Uterus (tissue), 4 donors: ENCODE results near the gene TMEM187. TPM values are rescaled to one million over a fixed set of nuclear protein-coding genes. Genes with fewer than 3 reads are reported as not detected.

Experiments
- DNase-seq, 2 donors: peaks; one replicate each; pipeline ENCODE4 v3.0.0-alpha.2; 2019 to 2020
- H3K27ac ChIP-seq, 2 donors: fragments of 200-600 bp; sonication (generic); 1 replicate in 1 of 2; 2 replicates in 1 of 2; pipeline ENCODE4 v1.5.1; 2016 to 2018
- H3K27me3 ChIP-seq, 2 donors: fragments of 200-600 bp; sonication (generic); one replicate each; pipeline ENCODE4 v1.5.1; 2018 to 2019; ENCODE audit warnings: control low read depth in 1 of 2
- H3K36me3 ChIP-seq, 2 donors: fragments of 200-600 bp; sonication (generic); one replicate each; pipeline ENCODE4 v1.5.1; 2019; ENCODE audit warnings: control low read depth in 1 of 2
- H3K4me1 ChIP-seq, 2 donors: fragments of 200-600 bp; sonication (generic); one replicate each; pipeline ENCODE4 v1.5.1; 2018 to 2019; ENCODE audit warnings: control low read depth in 1 of 2
- H3K4me3 ChIP-seq, 2 donors: fragments of 200-600 bp; sonication (generic); 1 replicate in 1 of 2; 2 replicates in 1 of 2; pipeline ENCODE4 v1.5.1; 2018 to 2019; ENCODE audit warnings: mild to moderate bottlenecking in 1 of 2
- H3K9me3 ChIP-seq, 2 donors: fragments of 200-600 bp; sonication (generic); one replicate each; pipeline ENCODE4 v1.5.1; 2019; ENCODE audit warnings: control low read depth in 1 of 2
- POLR2A ChIP-seq, 2 donors: fragments of 450-650 bp; IDR thresholded peaks; one replicate each; pipeline ENCODE4 v1.6.1; 2016; ENCODE audit warnings: antibody characterized with exemption in 2 of 2, mild to moderate bottlenecking in 1 of 2, moderate library complexity in 1 of 2
- intact Hi-C: fragments of 100-400 bp; cut with DNase I; formaldehyde crosslinking; loops from one replicate; pipeline ENCODE4 v1.15.1; 2023; ENCODE audit warnings: low total_unique reads
- microRNA counts, 2 donors: library from miRNA; unstranded; fragments of <30 nt; microRNA quantifications; one replicate each; lab custom pipeline; 2016 to 2017
- microRNA-seq: library from miRNA; unstranded; fragments of <30 nt; microRNA quantifications from one replicate; pipeline ENCODE4, GENCODE V29; 2016; ENCODE audit warnings: borderline microRNAs expressed, borderline replicate concordance
- small RNA-seq: library from RNA; depleted of rRNA; stranded (forward); fragments of <200 nt; gene quantifications from one replicate; pipeline ENCODE3, GENCODE V24; 2016
- total RNA-seq, 4 donors: library from RNA; depleted of rRNA in 3 of 4; stranded (reverse); fragments of >200 nt in 3 of 4; gene quantifications; one replicate each; pipeline versions ENCODE4 v1.1.0 to v1.2.4, GENCODE V29; 2014 to 2023
- TF ChIP-seq, protein P1 (sequence below), 4 experiments: fragments of 200-600 bp in 2 of 4; fragments of 450-650 bp in 2 of 4; sonication (generic) in 2 of 4; IDR thresholded peaks; one replicate each; pipeline ENCODE4 v1.5.1; 2016 to 2019; ENCODE audit warnings: antibody characterized with exemption in 4 of 4, mild to moderate bottlenecking in 2 of 4, moderate library complexity in 1 of 4
- donor health status: DM: yes; HTN: yes; CAD: no.

TMEM187 gene
- total RNA-seq, 4 donors from 2014 or later = 2.5 to 9.6 (median 6.2) TPM; not detected in 1

DNA sequence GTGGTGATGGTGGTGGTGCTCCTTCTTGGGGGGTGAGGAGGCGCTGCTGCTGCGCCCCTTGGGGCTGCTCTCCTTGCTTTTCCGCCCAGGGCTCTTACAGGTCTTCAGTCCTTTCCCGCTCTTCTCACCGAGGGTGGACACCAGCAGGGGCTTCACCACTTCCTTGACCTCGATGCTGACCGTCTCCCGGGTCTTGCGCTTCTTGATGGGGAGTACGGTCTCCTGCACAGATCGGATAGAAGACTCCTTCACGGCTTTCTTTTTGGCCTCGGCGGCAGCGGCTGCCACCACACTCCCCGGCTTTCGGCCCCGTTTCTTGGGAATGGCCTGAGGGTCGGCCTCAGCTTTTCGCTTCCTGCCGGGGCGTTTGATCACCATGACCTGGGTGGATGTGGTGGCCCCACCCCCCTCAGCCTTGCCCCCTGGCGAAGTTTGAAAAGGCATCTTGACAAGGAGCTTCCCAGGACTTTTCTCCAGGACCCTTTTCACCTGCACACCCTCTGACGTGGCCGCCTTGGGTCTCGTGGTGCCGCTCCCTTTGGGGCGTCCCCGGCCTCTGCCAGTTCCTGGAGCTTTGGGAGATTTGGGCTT, 58.3 kb downstream of the TMEM187 start:
- Histone ChIP-seq H3K27me3 (no peaks in the 10 kb centered on the region), H3K9me3 (no peaks in the 10 kb centered on the region), H3K4me3 (no peak overlapping the region), H3K36me3 (no peaks in the 10 kb centered on the region), H3K27ac (no peak overlapping the region), H3K4me1 (no peaks in the 10 kb centered on the region)
- intact Hi-C loops = no loop called here
- TF ChIP-seq, protein P1, sequence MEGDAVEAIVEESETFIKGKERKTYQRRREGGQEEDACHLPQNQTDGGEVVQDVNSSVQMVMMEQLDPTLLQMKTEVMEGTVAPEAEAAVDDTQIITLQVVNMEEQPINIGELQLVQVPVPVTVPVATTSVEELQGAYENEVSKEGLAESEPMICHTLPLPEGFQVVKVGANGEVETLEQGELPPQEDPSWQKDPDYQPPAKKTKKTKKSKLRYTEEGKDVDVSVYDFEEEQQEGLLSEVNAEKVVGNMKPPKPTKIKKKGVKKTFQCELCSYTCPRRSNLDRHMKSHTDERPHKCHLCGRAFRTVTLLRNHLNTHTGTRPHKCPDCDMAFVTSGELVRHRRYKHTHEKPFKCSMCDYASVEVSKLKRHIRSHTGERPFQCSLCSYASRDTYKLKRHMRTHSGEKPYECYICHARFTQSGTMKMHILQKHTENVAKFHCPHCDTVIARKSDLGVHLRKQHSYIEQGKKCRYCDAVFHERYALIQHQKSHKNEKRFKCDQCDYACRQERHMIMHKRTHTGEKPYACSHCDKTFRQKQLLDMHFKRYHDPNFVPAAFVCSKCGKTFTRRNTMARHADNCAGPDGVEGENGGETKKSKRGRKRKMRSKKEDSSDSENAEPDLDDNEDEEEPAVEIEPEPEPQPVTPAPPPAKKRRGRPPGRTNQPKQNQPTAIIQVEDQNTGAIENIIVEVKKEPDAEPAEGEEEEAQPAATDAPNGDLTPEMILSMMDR (IDR thresholded peaks at IDR 0.05) = no peak
- no peak for TF ChIP-seq POLR2A (IDR thresholded peaks at IDR 0.05)
- DNase-seq = no peak

DNA sequence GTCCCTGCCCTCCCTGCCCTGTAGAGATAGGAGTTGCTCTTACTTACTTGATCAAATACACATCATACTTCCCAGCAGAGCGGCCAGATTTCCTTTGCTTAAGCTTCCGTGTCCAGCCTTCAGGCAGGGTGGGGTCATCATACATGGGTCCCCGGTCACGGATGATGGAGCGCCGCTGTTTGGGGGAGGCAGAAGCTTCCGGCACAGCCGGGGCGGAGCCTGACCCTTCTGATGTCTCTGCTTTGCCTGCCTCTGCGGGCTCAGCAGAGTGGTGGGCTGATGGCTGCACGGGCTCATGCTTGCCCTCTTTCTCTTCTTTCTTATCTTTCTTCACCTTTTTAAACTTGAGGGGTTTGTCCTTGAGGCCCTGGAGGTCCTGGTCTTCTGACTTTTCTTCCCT, 59.6 kb downstream of the TMEM187 start:
- no peaks in the 10 kb centered on the region for H3K9me3 ChIP-seq
- no peaks in the 10 kb centered on the region for H3K27me3 ChIP-seq
- no peaks in the 10 kb centered on the region for H3K36me3 ChIP-seq
- H3K27ac ChIP-seq = no peak overlapping the region
- no peaks in the 10 kb centered on the region for H3K4me1 ChIP-seq
- DNase-seq = no peak
- intact Hi-C loops = no loop called here
- no peak overlapping the region for H3K4me3 ChIP-seq
- TF ChIP-seq POLR2A (IDR thresholded peaks at IDR 0.05) = no peak
- TF ChIP-seq, protein P1 (IDR thresholded peaks at IDR 0.05) = no peak

DNA sequence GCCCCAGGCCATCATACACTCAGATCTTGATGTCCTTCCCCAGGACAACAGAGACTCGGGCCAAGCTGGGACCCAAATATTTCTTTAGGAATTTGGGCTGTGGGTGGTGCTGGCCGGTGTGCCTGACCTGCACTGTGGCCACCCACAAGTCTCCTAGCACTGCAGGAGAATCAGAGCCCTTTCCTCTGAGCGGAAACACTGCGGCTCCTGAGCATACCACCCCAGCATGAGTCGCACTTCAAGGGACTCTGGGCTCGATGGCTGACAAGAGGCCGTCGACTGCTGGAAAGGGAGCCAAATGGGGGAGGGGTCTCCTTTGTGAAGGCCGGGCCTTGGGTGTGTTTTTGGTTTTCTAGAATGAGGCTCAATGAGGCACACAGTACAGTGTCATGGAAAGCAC, 60.1 kb downstream of the TMEM187 start:
- intact Hi-C loops = no loop called here
- TF ChIP-seq, protein P1 (IDR thresholded peaks at IDR 0.05) = no peak
- TF ChIP-seq POLR2A (IDR thresholded peaks at IDR 0.05) = no peak
- Histone ChIP-seq H3K27me3 (no peaks in the 10 kb centered on the region), H3K4me1 (no peaks in the 10 kb centered on the region), H3K9me3 (no peaks in the 10 kb centered on the region), H3K36me3 (no peaks in the 10 kb centered on the region), H3K27ac (no peak overlapping the region), H3K4me3 (no peak overlapping the region)
- no peak for DNase-seq

MicroRNAs within 50 kb of the gene (microRNA counts, 767-probe panel; counts per million panel counts)
- microRNA hsa-miR-718 (lab: Ali Mortazavi, UCI) = 0 counts per million in 2 donors

Small RNA genes within 50 kb of the gene (microRNA-seq; reads per million reads assigned to microRNA genes)
- gene MIR3202-1 (not detected), gene MIR3202-2 (not detected), gene MIR718 (not detected)

Small RNA genes within 50 kb of the gene (small RNA-seq; reads per million reads assigned to genes)
- not detected for gene MIR3202-1

Other genes starting within 250 kb of the TMEM187 start
- gene BCAP31, start 248.4 kb upstream of the TMEM187 start, total RNA-seq = 100 to 1,000 TPM in 2 of 4 donors, 10 to 100 TPM in 2; 86.6 to 177 (median 102) TPM
- gene ABCD1, start 247.9 kb upstream of the TMEM187 start, total RNA-seq = 10 to 100 TPM in 3 of 4 donors, 1 to 10 TPM in 1; 2.9 to 24.9 (median 13.1) TPM
- 10 to 100 TPM in 1 of 4 donors, 1 to 10 TPM in 3; 1.5 to 50.7 (median 5.1) TPM for gene PLXNB3, start 208.5 kb upstream of the TMEM187 start, total RNA-seq
- gene SRPK3, start 191.7 kb upstream of the TMEM187 start, total RNA-seq = 10 to 100 TPM in 1 of 4 donors, 1 to 10 TPM in 2, under 1 TPM in 1; 0.76 to 13.8 (median 5.5) TPM
- 10 to 100 TPM; 48.4 to 88.5 (median 67.2) TPM for gene IDH3G, start 178.4 kb upstream of the TMEM187 start, total RNA-seq
- 100 to 1,000 TPM in 2 of 4 donors, 10 to 100 TPM in 2; 26.9 to 633 (median 103) TPM for gene SSR4, start 178.1 kb upstream of the TMEM187 start, total RNA-seq
- gene PDZD4, start 142.2 kb upstream of the TMEM187 start, total RNA-seq = 10 to 100 TPM in 3 of 4 donors, 1 to 10 TPM in 1; 2.6 to 21.3 (median 16.8) TPM
- 1 to 10 TPM in 2 of 4 donors, under 1 TPM in 1, not detected in 1; 0.26 to 5.1 (median 2.8) TPM for gene L1CAM, start 86.6 kb upstream of the TMEM187 start, total RNA-seq
- 1 to 10 TPM in 2 of 4 donors, under 1 TPM in 1, not detected in 1; 0.35 to 5.2 (median 4.4) TPM for gene AVPR2, start 68.1 kb upstream of the TMEM187 start, total RNA-seq
- gene ARHGAP4, start 46.5 kb upstream of the TMEM187 start, total RNA-seq = 10 to 100 TPM in 2 of 4 donors, 1 to 10 TPM in 2; 5.1 to 28.3 (median 15.8) TPM
- gene NAA10, start 37.7 kb upstream of the TMEM187 start, total RNA-seq = 100 to 1,000 TPM in 2 of 4 donors, 10 to 100 TPM in 2; 37.9 to 198 (median 109) TPM
- gene RENBP, start 28.1 kb upstream of the TMEM187 start, total RNA-seq = 1 to 10 TPM in 3 of 4 donors, under 1 TPM in 1; 0.77 to 5.9 (median 2.6) TPM
- 10 to 100 TPM; 20.9 to 65.7 (median 37.3) TPM for gene HCFC1, start 936 bp upstream of the TMEM187 start, total RNA-seq
- gene IRAK1, start 47.1 kb downstream of the TMEM187 start, total RNA-seq = 10 to 100 TPM in 3 of 4 donors, 1 to 10 TPM in 1; 9.7 to 52.6 (median 35.8) TPM
- 100 to 1,000 TPM in 1 of 4 donors, 10 to 100 TPM in 3; 29.7 to 106 (median 50.6) TPM for gene MECP2, start 125.0 kb downstream of the TMEM187 start, total RNA-seq
- gene OPN1LW, start 171.5 kb downstream of the TMEM187 start, total RNA-seq = not detected
- gene OPN1MW, start 209.8 kb downstream of the TMEM187 start, total RNA-seq = not detected
- gene OPN1MW2, start 247.0 kb downstream of the TMEM187 start, total RNA-seq = not detected